OCI-M2 (cell line): ENCODE measurements around the gene SSRP1.

Experiments used
- DNase-seq: peaks from one replicate; lab custom pipeline; 2025; ENCODE audit not compliant: unreplicated experiment; lab: John Stamatoyannopoulos, UW

SSRP1 gene

GRCh38 chr11:57359896-57360690 lies 24.4 kb upstream of the SSRP1 start:
- DNase-seq, result no peak

GRCh38 chr11:57359396-57359795 lies 23.7 kb upstream of the SSRP1 start:
- DNase-seq, result no peak

GRCh38 chr11:57358991-57359390 lies 23.3 kb upstream of the SSRP1 start:
- no peak for DNase-seq

- DNase-seq, result no peak
Measured at GRCh38 chr11:57358543-57358961, 22.9 kb upstream of the SSRP1 start.

GRCh38 chr11:57357856-57358255 lies 22.2 kb upstream of the SSRP1 start:
- no peak for DNase-seq

GRCh38 chr11:57357310-57357709 lies 21.6 kb upstream of the SSRP1 start:
- DNase-seq, result no peak

GRCh38 chr11:57356268-57356667 lies 20.6 kb upstream of the SSRP1 start:
- no peak for DNase-seq

- no peak for DNase-seq
Measured at GRCh38 chr11:57354699-57355098, 19.0 kb upstream of the SSRP1 start.

GRCh38 chr11:57353852-57354251 lies 18.2 kb upstream of the SSRP1 start:
- no peak for DNase-seq

- no peak for DNase-seq
Measured at GRCh38 chr11:57353446-57353845, 17.8 kb upstream of the SSRP1 start.

- DNase-seq, result no peak
Measured at GRCh38 chr11:57353036-57353435, 17.3 kb upstream of the SSRP1 start.

GRCh38 chr11:57349491-57350274 lies 14.0 kb upstream of the SSRP1 start:
- no peak for DNase-seq

GRCh38 chr11:57348636-57349313 lies 13.1 kb upstream of the SSRP1 start:
- no peak for DNase-seq

GRCh38 chr11:57348052-57348451 lies 12.4 kb upstream of the SSRP1 start:
- no peak for DNase-seq

GRCh38 chr11:57347336-57347735 lies 11.6 kb upstream of the SSRP1 start:
- no peak for DNase-seq

GRCh38 chr11:57345555-57346211 lies 10.0 kb upstream of the SSRP1 start:
- DNase-seq, result no peak

GRCh38 chr11:57344826-57345225 lies 9.1 kb upstream of the SSRP1 start:
- no peak for DNase-seq

- DNase-seq, result no peak
Measured at GRCh38 chr11:57343825-57344224, 8.1 kb upstream of the SSRP1 start.

- no peak for DNase-seq
Measured at GRCh38 chr11:57342702-57343101, 7.0 kb upstream of the SSRP1 start.

GRCh38 chr11:57341250-57341808 lies 5.6 kb upstream of the SSRP1 start:
- no peak for DNase-seq

- no peak for DNase-seq
Measured at GRCh38 chr11:57340039-57340615, 4.4 kb upstream of the SSRP1 start.
